ENCODE results near the gene PPP1R3D.
"Not testable (repeated sequence)": the region's sequence is repeated elsewhere in the genome, so short reads cannot be mapped to it uniquely, and the experiment has no call there.

DNA sequence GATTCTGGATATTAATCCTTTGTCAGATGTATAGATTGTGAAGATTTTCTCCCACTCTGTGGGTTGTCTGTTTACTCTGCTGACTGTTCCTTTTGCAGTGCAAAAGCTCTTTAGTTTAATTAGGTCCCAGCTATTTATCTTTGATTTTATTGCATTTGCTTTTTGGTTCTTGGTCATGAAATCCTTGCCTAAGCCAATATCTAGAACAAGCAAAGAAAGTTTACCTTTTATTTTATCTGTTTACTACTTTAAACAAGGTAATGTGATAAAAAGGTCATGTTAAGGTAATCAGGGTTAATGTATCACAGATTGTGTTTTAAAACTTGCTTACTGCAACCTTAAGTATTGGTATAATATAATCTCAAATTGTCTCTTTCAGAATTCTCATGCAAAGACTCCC is 17.5 kb upstream of the PPP1R3D start:
- TF ChIP-seq EZH2 (IDR thresholded peaks at IDR 0.05; ENCODE audit: borderline replicate concordance, low read length): not testable (repeated sequence)
- TF ChIP-seq, protein P1, sequence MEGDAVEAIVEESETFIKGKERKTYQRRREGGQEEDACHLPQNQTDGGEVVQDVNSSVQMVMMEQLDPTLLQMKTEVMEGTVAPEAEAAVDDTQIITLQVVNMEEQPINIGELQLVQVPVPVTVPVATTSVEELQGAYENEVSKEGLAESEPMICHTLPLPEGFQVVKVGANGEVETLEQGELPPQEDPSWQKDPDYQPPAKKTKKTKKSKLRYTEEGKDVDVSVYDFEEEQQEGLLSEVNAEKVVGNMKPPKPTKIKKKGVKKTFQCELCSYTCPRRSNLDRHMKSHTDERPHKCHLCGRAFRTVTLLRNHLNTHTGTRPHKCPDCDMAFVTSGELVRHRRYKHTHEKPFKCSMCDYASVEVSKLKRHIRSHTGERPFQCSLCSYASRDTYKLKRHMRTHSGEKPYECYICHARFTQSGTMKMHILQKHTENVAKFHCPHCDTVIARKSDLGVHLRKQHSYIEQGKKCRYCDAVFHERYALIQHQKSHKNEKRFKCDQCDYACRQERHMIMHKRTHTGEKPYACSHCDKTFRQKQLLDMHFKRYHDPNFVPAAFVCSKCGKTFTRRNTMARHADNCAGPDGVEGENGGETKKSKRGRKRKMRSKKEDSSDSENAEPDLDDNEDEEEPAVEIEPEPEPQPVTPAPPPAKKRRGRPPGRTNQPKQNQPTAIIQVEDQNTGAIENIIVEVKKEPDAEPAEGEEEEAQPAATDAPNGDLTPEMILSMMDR (IDR thresholded peaks at IDR 0.05; ENCODE audit: low read length): not testable (repeated sequence)
